HL-60 (cell line): ENCODE measurements around the gene RAI1.

Experiments
- GABPA ChIP-seq: IDR thresholded peaks from 2 replicates; pipeline ENCODE4 v1.6.1; 2012; ENCODE audit warnings: low read depth
- POLR2AphosphoS5 ChIP-seq: IDR thresholded peaks from 2 replicates; pipeline ENCODE4 v1.6.1; 2012; ENCODE audit warnings: low read depth
- SPI1 ChIP-seq: IDR thresholded peaks from 2 replicates; pipeline ENCODE4 v1.6.1; 2012; ENCODE audit warnings: low read depth, mild to moderate bottlenecking, borderline replicate concordance
- TF ChIP-seq, protein P1 (sequence below): IDR thresholded peaks from 2 replicates; pipeline ENCODE4 v1.6.1; 2012; ENCODE audit warnings: low read depth; ENCODE audit not compliant: insufficient replicate concordance
- TF ChIP-seq, protein P2 (sequence below): IDR thresholded peaks from one replicate; pipeline ENCODE4 v1.5.1; 2011; ENCODE audit warnings: low read length, control low read depth, inconsistent platforms; ENCODE audit not compliant: insufficient read depth

DNA sequence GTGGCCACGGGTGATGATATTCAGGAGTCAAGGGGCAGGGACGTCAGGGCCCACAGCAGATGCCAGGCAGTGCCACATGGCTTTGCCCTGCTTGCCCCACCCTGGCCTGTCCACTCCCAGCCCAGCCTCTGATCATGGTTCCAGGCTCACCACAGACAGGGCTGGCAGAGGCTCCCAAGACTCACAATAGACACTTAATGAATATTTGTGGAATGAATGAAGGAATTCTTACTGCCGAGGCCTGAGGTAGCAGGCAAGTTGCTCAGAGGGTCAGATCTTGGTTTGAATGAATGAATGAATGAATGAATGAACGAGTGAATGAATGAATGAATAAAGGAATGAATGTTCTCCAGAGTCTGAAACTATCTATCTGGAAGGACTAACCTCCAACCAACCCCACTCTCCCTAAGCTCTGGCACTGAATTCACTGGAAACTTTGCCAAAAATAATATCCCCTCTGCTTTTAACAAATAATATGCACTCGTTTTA lies 60.9 kb downstream of the RAI1 start:
- TF ChIP-seq SPI1 (no peak), GABPA (no peak), POLR2AphosphoS5 (no peak)
- TF ChIP-seq, protein P1, sequence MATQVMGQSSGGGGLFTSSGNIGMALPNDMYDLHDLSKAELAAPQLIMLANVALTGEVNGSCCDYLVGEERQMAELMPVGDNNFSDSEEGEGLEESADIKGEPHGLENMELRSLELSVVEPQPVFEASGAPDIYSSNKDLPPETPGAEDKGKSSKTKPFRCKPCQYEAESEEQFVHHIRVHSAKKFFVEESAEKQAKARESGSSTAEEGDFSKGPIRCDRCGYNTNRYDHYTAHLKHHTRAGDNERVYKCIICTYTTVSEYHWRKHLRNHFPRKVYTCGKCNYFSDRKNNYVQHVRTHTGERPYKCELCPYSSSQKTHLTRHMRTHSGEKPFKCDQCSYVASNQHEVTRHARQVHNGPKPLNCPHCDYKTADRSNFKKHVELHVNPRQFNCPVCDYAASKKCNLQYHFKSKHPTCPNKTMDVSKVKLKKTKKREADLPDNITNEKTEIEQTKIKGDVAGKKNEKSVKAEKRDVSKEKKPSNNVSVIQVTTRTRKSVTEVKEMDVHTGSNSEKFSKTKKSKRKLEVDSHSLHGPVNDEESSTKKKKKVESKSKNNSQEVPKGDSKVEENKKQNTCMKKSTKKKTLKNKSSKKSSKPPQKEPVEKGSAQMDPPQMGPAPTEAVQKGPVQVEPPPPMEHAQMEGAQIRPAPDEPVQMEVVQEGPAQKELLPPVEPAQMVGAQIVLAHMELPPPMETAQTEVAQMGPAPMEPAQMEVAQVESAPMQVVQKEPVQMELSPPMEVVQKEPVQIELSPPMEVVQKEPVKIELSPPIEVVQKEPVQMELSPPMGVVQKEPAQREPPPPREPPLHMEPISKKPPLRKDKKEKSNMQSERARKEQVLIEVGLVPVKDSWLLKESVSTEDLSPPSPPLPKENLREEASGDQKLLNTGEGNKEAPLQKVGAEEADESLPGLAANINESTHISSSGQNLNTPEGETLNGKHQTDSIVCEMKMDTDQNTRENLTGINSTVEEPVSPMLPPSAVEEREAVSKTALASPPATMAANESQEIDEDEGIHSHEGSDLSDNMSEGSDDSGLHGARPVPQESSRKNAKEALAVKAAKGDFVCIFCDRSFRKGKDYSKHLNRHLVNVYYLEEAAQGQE = no peak
- TF ChIP-seq, protein P2, sequence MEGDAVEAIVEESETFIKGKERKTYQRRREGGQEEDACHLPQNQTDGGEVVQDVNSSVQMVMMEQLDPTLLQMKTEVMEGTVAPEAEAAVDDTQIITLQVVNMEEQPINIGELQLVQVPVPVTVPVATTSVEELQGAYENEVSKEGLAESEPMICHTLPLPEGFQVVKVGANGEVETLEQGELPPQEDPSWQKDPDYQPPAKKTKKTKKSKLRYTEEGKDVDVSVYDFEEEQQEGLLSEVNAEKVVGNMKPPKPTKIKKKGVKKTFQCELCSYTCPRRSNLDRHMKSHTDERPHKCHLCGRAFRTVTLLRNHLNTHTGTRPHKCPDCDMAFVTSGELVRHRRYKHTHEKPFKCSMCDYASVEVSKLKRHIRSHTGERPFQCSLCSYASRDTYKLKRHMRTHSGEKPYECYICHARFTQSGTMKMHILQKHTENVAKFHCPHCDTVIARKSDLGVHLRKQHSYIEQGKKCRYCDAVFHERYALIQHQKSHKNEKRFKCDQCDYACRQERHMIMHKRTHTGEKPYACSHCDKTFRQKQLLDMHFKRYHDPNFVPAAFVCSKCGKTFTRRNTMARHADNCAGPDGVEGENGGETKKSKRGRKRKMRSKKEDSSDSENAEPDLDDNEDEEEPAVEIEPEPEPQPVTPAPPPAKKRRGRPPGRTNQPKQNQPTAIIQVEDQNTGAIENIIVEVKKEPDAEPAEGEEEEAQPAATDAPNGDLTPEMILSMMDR = no peak
